DOHH2 (cell line): Measurements from ENCODE around the gene TRIM21.

ENCODE experiments used
- H3F3A ChIP-seq: fragments of 200-600 bp; sonication (generic), shearing (Covaris generic); 2 replicates; pipeline ENCODE4 v1.6.0; 2016; ENCODE audit warnings: antibody characterized with exemption, mild to moderate bottlenecking; ENCODE audit not compliant: control insufficient read depth, insufficient read depth
- H3K27ac ChIP-seq: fragments of 200-600 bp; sonication (generic); 2 replicates; pipeline ENCODE4 v1.5.1; 2014; ENCODE audit warnings: low read depth, mild to moderate bottlenecking, low read length, moderate library complexity
- H3K27me3 ChIP-seq: fragments of 200-600 bp; sonication (generic); 2 replicates; pipeline ENCODE4 v1.6.1; 2014; ENCODE audit warnings: mild to moderate bottlenecking, low read length, mixed read lengths; ENCODE audit not compliant: control insufficient read depth
- H3K36me3 ChIP-seq: fragments of 200-600 bp; sonication (generic); 2 replicates; pipeline ENCODE4 v1.6.1; 2014; ENCODE audit warnings: mild to moderate bottlenecking, low read length, moderate library complexity, mixed read lengths; ENCODE audit not compliant: control insufficient read depth
- H3K4me1 ChIP-seq: fragments of 200-600 bp; sonication (generic); 2 replicates; pipeline ENCODE4 v1.6.1; 2014; ENCODE audit warnings: mild to moderate bottlenecking, low read length, mixed read lengths; ENCODE audit not compliant: control insufficient read depth
- H3K4me2 ChIP-seq: fragments of 200-600 bp; sonication (generic); 2 replicates; pipeline ENCODE4 v1.6.0; 2014; ENCODE audit warnings: mild to moderate bottlenecking, low read length, moderate library complexity
- H3K4me3 ChIP-seq: fragments of 200-600 bp; sonication (generic); 2 replicates; pipeline ENCODE4 v1.5.1; 2014; ENCODE audit warnings: mild to moderate bottlenecking, low read length, mixed read lengths
- H3K79me2 ChIP-seq: fragments of 200-600 bp; sonication (generic); 2 replicates; pipeline ENCODE4 v1.6.1; 2014; ENCODE audit warnings: mild to moderate bottlenecking, low read length, mixed read lengths; ENCODE audit not compliant: control insufficient read depth
- H3K9me2 ChIP-seq: fragments of 200-600 bp; sonication (generic); replicated peaks from 2 replicates; pipeline ENCODE4 v1.6.1; 2014; ENCODE audit warnings: mild to moderate bottlenecking, low read length, mixed read lengths; ENCODE audit not compliant: control insufficient read depth
- H3K9me3 ChIP-seq: fragments of 200-600 bp; sonication (generic); 2 replicates; pipeline ENCODE4 v1.6.1; 2014; ENCODE audit warnings: antibody characterized with exemption, low read length, mixed read lengths; ENCODE audit not compliant: control insufficient read depth, insufficient read depth
- H4K20me1 ChIP-seq: fragments of 200-600 bp; sonication (generic); 2 replicates; pipeline ENCODE4 v1.6.0; 2014; ENCODE audit warnings: low read depth, mild to moderate bottlenecking, antibody characterized with exemption, low read length, moderate library complexity; ENCODE audit not compliant: control insufficient read depth, insufficient read depth
- EZH2phosphoT487 ChIP-seq: fragments of 200-600 bp; sonication (generic); IDR thresholded peaks from 2 replicates; pipeline ENCODE4 v1.6.1; 2017; ENCODE audit warnings: borderline replicate concordance, mild to moderate bottlenecking, antibody characterized with exemption, low read length, moderate library complexity, mixed read lengths
- TF ChIP-seq, protein P1 (sequence below): fragments of 200-600 bp; sonication (generic); IDR thresholded peaks from one replicate; pipeline ENCODE4 v1.5.1; 2014; ENCODE audit warnings: antibody characterized with exemption, mild to moderate bottlenecking, low read depth, low read length; ENCODE audit not compliant: poor library complexity, severe bottlenecking

Gene TRIM21

GRCh38 chr11:4385978-4386740, 7.3 kb downstream of the TRIM21 start:
- H3K4me1 ChIP-seq = no peaks in the 10 kb centered on the region
- no peaks in the 10 kb centered on the region for H3K36me3 ChIP-seq
- TF ChIP-seq EZH2phosphoT487 = no peak
- TF ChIP-seq, protein P1, sequence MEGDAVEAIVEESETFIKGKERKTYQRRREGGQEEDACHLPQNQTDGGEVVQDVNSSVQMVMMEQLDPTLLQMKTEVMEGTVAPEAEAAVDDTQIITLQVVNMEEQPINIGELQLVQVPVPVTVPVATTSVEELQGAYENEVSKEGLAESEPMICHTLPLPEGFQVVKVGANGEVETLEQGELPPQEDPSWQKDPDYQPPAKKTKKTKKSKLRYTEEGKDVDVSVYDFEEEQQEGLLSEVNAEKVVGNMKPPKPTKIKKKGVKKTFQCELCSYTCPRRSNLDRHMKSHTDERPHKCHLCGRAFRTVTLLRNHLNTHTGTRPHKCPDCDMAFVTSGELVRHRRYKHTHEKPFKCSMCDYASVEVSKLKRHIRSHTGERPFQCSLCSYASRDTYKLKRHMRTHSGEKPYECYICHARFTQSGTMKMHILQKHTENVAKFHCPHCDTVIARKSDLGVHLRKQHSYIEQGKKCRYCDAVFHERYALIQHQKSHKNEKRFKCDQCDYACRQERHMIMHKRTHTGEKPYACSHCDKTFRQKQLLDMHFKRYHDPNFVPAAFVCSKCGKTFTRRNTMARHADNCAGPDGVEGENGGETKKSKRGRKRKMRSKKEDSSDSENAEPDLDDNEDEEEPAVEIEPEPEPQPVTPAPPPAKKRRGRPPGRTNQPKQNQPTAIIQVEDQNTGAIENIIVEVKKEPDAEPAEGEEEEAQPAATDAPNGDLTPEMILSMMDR = no peak
- H4K20me1 ChIP-seq = no peaks in the 10 kb centered on the region
- H3K27ac ChIP-seq = no peak overlapping the region
- no peak overlapping the region for H3K4me3 ChIP-seq
- no peaks in the 10 kb centered on the region for H3K9me2 ChIP-seq
- no peaks in the 10 kb centered on the region for H3F3A ChIP-seq
- H3K4me2 ChIP-seq = no peak overlapping the region
- no peaks in the 10 kb centered on the region for H3K79me2 ChIP-seq
- no peaks in the 10 kb centered on the region for H3K27me3 ChIP-seq
- no peaks in the 10 kb centered on the region for H3K9me3 ChIP-seq

DNA sequence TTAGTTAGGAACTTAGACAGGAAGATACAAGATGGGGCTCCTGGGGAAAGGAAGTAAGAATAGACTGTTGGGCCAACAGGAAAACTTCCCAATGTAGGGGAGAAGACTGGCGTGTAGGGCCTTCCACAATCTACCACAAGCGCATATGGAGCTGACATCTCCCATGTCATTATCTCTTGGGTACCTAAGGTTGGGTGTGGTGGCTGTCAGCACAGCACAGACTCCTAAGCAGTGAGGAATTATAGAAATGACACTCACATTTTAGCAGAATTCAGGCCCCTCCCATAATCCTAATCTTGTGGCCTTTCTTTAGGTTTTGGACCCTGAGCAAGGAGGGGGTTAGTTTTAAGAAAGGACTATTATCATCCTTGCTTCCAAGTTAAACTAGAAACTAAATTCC, 11.6 kb downstream of the TRIM21 start:
- Histone ChIP-seq H3F3A (no peaks in the 10 kb centered on the region), H3K27ac (no peak overlapping the region), H3K9me2 (no peaks in the 10 kb centered on the region), H3K9me3 (no peaks in the 10 kb centered on the region), H3K4me2 (no peak overlapping the region), H3K79me2 (no peaks in the 10 kb centered on the region), H3K36me3 (no peaks in the 10 kb centered on the region), H3K4me3 (no peak overlapping the region), H3K4me1 (no peaks in the 10 kb centered on the region), H4K20me1 (no peaks in the 10 kb centered on the region), H3K27me3 (no peaks in the 10 kb centered on the region)
- TF ChIP-seq EZH2phosphoT487 = no peak
- TF ChIP-seq, protein P1 = no peak

GRCh38 chr11:4375431-4376140, 17.9 kb downstream of the TRIM21 start:
- Histone ChIP-seq H3K36me3 (no peaks in the 10 kb centered on the region), H3K4me2 (no peak overlapping the region), H3K79me2 (no peaks in the 10 kb centered on the region), H3K9me3 (no peaks in the 10 kb centered on the region), H3K4me1 (no peaks in the 10 kb centered on the region), H3K9me2 (no peaks in the 10 kb centered on the region), H3K4me3 (no peak overlapping the region), H3K27ac (no peak overlapping the region), H4K20me1 (no peaks in the 10 kb centered on the region), H3K27me3 (no peaks in the 10 kb centered on the region), H3F3A (no peaks in the 10 kb centered on the region)
- TF ChIP-seq, protein P1 = no peak
- TF ChIP-seq EZH2phosphoT487 = no peak
